ENCODE data around the gene UBAC2.

DNA sequence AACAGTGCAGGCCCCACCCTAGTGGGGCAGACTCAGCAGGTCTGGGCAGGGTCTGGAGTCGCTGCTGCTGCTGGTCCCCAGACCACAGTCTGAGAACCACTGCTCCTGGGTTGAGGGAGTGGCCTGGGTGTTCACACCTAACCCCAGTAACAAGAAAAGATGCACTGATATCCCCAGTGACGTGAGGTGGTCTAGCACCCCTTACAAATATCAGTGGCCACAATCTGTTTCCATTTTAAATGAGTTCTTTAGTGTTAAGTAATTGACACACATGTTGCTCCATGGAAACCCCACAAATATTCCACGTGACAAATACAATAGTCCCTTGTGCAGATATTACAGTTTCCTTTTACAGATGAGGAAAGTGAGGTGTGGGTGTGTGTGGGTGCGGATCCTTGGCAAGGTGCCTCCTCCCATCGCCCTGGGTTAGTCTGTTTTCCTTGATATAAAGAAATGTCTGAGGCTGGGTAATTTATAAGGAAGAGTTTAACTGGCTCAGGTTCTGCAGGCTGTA lies 202.9 kb downstream of the UBAC2 start:
- TF ChIP-seq EZH2 (IDR thresholded peaks at IDR 0.05) (no peak), EZH2phosphoT487 (IDR thresholded peaks at IDR 0.05) (no peak)
- TF ChIP-seq, protein P1, sequence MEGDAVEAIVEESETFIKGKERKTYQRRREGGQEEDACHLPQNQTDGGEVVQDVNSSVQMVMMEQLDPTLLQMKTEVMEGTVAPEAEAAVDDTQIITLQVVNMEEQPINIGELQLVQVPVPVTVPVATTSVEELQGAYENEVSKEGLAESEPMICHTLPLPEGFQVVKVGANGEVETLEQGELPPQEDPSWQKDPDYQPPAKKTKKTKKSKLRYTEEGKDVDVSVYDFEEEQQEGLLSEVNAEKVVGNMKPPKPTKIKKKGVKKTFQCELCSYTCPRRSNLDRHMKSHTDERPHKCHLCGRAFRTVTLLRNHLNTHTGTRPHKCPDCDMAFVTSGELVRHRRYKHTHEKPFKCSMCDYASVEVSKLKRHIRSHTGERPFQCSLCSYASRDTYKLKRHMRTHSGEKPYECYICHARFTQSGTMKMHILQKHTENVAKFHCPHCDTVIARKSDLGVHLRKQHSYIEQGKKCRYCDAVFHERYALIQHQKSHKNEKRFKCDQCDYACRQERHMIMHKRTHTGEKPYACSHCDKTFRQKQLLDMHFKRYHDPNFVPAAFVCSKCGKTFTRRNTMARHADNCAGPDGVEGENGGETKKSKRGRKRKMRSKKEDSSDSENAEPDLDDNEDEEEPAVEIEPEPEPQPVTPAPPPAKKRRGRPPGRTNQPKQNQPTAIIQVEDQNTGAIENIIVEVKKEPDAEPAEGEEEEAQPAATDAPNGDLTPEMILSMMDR (IDR thresholded peaks at IDR 0.05): no peak

All from neural progenitor cell (in vitro differentiated cells).